NCI-H748 (cell line): ENCODE measurements around the gene SMIM10L2A.
"Not testable (repeated sequence)": the region's sequence is repeated elsewhere in the genome, so short reads cannot be mapped to it uniquely, and the experiment has no call there.

ENCODE experiments used
- DNase-seq: peaks from one replicate; lab custom pipeline; 2025; ENCODE audit not compliant: unreplicated experiment; lab: John Stamatoyannopoulos, UW

Gene SMIM10L2A

DNA sequence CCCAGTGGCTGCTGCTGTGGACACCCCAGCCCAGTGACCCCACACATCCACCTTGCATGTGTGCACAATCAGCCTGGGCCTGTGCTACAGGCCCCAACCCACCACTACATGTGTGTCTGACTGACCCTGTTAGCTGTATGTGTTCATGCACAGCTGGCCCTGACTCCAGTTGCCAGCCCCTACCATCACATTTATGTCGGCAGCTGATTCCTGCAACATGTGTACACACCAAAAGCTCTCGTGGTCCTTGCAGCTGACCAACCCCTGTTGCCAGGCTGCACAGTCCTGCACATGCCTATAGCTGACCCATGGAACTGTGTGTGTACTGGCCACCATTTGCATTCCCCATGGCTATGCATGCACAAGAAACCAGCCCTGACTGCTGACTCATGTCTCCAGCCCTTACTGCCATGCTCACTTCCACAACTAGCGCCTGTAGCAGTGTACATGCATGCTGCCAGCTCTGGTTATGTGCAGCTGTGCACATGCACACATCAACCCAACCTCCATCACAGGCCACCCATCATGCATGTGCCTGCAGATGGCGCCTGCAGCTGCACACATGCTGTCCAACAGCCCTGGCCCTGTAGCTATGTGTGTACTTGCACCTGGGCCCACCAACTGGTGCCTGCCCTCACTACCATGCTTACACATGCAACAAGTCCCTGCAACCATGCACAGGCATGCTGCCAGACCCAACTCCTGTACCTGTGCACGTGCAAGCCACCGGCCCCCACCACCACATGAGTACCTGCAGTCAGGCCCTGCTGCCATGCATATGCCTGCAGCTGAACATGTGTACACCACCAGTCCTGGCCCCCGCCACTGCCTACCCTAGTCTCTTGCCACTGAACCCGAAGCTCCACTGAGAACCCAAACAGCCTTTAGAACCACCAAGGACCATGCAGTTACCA lies 28.1 kb downstream of the SMIM10L2A start:
- no peak for DNase-seq

DNA sequence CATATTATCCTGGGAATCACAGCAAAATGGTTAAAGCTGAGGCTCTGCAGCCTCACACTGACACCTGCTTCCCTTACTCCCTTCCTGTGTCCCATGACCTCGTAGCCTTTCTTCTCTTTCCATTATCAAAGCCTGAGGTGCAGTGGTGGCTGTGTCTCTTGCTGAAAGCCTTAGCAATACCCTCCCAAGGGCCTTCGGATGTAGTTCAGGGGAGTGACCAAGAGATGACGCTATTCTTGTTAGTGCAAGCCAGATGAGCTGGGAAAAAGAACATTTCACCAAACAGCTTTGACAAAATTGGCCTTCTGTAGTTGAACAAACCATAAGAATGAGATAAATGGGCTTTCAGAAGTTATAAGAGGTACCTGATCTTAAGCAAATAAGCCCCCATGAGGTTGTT lies 31.6 kb downstream of the SMIM10L2A start:
- DNase-seq = peak; percentile 3

DNA sequence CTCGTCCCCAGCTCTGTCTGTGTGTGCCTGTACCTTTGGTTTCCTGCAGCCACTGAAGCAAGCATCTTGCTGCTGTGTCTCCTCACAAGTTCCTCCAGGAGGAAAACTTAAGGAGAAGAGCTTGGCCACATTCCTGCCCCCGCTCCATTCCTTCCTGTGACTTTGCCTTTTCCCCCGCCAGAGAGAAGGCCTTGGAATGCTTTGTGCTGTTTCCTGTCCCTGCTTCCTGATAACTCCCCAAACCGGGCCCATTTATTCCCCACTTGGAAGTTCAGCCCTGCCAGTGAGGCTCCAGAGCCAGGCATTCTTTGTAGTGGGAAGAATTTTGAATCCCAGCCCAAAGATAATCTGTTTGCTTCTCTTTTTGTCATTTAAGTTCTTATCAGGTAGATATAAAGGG lies 33.1 kb downstream of the SMIM10L2A start:
- no peak for DNase-seq

DNA sequence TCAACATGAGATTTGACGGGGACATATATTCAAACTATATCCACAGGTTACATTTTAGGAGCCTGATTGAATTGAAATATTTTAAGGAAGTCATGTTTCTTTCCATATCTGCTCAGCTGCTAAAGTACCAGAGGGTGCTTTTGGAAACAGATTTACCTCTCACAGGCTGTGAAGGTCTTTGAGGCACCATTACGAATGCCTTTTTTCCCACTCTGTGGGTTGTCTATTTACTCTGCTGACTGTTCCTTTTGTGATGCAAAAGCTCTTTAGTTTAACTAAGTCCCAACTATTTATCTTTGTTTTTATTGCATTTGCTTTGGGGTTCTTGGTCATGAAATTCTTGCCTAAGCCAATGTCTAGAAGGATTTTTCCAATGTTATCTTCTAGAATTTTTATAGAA lies 40.0 kb downstream of the SMIM10L2A start:
- DNase-seq = not testable (repeated sequence)

DNA sequence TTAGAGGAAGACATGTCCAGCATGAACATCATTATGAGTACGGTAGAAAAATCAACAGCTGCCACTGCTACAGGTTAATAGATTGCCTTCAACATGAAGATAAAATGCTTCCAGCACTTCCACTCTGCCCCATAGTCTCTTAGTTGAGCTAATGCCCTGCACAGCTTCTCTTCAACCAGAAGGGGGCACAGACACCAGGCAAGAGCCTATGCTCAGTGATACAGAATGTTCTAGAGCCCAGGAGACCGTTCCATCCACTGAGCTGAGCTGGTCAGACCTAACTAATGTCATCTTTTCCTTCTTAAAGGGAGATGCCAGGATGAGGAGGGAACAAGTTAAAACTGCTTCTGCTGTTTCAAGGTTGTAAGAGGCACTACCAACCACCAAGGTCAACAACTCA lies 42.2 kb downstream of the SMIM10L2A start:
- DNase-seq = peak; percentile 16

DNA sequence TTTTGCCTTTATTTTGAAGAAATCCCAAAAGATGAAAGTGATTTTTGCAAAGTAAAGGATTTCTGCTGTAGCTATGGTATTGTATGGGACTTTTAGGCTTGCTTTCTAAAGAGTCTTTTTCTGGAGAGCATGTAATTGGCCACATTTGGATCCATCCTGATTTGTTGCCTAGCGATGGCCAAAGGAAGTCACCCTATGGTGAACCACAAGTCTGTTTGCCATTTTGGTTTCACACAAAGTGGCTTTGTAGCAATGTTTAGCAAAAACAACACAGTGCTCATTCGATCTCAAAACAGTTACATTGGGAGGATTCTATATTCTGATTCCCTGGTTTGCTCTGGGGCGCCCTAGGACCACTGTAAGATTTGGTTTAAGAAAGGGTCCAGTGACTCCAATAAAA lies 54.6 kb downstream of the SMIM10L2A start:
- DNase-seq = no peak

DNA sequence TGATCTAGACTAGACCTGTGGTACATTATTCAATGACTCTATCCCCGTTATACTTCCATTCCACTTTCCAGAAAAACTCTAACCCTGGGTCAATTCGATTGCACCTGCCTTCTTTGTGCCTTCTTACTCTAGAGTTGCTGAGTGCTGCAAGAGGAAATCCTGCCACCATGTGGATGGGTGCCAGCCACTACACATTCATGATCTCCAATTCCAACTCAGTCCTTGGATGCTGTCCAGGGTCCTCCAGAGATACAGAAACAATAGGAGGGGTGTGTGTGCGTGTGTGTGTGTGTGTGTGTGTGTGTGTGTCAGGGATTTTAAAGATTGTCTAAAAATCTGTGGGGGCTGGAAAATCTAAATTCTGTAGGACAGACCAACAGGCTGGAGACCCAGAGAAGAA lies 55.8 kb downstream of the SMIM10L2A start:
- peak; percentile 80 for DNase-seq
